GM18861 (cell line): ENCODE results near the gene RAP1GDS1.
"Not testable (repeated sequence)": the region's sequence is repeated elsewhere in the genome, so short reads cannot be mapped to it uniquely, and the experiment has no call there.

Source experiments
- ATAC-seq: cut with Tn5 transposase; IDR thresholded peaks from one replicate; pipeline ENCODE4 v1.9.1; 2021; ENCODE audit not compliant: unreplicated experiment

RAP1GDS1 gene

DNA sequence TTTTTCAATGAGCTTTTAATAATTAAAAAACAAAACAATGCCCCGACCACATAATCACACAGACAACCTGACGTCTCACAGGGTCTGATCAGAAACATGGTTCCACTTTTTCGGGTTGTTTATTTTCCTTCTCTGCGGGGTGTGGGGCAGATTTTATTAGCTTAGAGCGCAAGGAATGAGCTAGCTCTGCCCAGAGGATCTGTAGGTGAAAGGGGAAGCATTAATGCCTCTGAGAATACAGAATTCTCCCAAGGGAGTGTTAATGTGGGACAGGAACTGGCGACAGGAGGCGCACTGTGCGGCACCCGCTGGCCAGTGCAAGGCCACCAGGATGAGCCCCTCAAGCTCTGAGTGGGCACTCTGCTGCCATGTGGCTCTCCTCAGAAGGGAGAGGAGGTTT lies 215.7 kb downstream of the RAP1GDS1 start:
- ATAC-seq = no peak

DNA sequence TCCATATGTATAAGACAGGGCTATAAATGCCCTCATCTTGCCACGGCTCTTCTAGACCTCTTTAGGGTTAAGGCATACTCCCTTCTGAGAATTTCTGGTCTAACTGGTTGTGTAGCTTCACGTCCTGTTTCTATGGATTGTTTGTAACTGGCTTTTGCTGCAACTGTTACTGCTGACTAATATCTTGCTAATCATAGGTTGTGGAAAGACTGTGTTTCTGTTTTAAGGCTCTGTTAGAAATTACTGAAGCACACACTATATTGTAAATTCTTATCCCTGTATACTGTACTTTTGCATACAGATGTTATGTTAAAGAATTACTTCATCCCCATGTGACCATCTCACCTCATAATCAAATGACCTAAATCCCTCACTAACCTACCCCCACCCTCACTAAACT lies 218.4 kb downstream of the RAP1GDS1 start:
- ATAC-seq = not testable (repeated sequence)

DNA sequence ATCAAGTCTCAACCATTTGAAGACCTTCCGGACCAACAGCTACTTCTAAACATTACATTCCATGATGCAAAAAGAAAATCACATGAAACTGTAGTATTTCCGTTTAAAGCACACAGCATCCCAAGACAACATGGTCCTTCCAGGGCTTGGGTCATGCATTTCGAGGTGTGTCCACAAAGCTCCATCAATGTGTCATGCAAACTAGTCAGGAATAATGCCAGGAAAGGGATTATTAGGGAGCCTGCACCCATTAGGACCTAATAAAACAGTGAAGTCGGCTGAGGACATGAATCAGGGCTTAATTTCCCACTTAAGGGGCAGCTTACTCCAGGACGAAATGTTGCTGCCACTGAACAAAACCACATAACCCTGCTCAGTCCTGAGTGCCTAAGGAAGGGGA lies 219.4 kb downstream of the RAP1GDS1 start:
- ATAC-seq = no peak

DNA sequence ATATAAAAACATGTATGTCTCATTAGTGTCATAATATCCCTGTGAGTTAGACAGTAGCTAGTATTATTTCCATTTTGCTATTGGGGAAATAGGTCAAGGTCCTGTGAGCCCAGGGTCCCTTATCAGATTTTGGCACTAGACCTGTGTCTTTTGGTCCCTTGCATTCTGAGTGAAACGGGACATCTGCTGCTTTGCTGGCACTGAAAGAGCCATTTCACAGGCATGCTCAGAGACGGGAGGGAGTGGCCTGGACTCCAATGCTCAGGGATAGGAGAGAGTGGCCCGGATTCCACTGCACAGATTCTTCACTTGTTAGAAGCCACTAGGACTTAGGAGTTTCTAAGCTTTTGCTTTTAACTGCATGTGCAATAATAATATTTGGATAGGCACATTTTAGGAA lies 220.0 kb downstream of the RAP1GDS1 start:
- ATAC-seq = no peak

DNA sequence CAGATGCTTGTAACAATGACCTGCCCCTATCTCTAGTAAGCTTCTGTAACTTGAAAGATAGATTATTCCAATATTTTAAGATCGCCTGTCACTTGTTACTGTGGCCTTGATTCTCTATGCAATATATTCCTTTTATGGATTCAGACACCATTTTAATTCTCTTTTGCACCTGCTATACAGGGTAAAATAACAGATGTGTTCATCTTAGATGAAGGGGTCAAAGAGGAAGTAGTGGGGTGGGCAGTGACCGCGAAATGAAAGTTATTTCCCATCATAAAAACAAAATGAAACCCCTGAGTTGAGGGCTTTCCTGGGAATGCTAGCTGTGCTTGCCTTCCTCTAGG lies 221.3 kb downstream of the RAP1GDS1 start:
- ATAC-seq = no peak

DNA sequence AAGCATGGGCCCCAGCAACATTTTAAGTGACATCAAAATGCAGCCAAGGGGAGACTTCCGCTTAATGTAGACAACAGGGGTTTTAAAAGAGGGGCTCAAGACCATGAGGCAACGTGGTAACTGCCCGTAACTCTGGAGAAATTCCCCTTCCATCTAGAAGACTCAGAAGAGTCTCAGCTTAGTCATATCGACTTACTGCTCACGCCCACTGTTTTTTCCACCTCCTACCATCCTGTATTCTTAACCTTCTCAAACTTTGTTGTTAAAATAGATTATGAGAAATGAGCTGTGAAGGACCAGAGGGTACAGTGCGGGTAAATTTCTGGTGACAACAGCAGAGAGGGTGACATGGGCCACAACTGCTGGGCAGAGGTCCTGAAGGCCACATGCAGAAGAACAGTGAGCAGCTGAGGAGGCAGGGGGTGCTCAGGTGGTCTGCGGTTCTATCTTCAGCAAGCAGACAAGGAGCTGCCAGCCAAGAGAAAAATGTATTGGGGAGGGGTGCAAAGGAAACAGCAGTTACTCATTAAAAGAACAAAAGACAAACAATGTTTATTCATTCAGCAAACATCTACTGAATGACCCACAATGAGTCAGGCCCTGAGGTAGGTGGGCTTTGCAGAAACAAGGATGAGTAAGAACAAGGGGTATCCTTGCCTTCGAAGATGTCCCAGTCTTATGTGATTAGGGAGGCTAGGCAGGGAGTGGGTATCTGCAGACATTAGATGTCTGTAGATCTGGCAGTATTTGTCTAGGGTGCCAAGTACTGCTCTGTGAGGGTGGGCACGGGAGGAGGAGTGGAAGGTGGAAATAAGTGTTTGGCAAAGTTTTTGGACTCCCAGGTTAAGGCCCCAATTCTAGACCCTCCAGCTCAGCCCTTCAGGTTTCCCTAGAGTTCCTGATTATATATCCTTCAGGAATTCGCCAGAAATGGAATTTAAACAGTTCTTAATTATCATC lies 221.9 kb downstream of the RAP1GDS1 start:
- ATAC-seq = peak; percentile 94

DNA sequence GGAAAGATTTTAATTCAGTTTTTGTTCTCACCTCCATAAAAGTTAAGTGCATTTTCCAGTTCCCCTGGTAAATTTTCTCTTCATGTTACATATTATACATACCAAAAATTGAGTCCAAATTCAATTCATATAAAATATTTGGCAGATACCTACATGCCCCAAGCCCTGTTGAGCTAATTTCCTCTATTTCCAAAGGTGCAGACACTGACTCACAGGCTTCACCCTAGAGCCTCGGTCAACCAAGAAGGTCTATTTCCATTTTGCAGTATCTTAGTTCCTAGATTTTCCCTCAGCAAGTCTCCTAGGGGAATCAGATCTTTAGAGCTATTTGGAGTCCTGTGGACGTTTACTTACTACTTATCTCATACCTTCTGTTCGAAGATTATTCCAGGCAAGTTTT lies 222.8 kb downstream of the RAP1GDS1 start:
- no peak for ATAC-seq

DNA sequence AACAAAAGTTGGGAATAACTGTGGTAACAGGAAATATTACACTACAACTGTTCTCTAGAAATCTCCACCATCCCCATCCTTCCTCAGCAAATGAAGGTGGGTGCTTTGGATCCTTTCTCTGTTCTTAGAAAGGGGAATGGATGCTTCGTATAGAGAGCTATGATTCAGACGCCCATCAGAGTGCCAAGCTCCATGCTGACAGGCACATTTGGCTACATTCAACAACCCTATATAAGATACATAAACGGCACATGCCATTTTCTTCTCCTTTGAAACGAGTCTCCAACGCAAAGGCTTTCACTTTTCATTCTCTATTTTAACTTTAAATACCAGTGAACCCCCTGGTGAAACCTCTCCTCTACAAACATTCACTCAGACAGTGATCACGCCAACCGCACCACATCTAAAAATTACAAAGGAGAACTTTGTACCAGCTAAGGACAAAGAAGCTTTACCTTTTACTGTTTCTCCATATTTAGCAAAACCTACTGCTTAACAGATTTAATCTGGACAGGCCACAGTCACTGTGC lies 224.7 kb downstream of the RAP1GDS1 start:
- ATAC-seq = no peak

DNA sequence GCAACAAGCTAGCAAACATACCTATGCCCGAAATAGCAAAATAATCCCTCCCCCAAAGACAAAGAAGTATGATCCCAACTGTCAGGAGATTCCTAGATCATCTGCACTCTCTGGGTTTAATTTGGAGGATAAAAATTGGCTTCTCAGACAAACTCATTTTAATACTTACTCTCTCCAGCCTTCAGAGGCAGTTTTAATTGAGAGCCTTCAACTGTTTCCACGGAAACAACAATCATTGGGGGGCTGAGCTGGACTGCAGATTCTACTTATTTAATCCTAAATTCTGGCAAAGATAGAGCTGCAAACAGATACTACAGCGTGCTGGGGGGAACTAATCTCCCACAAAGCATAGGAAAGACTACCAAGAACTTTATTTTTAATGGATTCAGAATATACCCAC lies 229.1 kb downstream of the RAP1GDS1 start:
- no peak for ATAC-seq

DNA sequence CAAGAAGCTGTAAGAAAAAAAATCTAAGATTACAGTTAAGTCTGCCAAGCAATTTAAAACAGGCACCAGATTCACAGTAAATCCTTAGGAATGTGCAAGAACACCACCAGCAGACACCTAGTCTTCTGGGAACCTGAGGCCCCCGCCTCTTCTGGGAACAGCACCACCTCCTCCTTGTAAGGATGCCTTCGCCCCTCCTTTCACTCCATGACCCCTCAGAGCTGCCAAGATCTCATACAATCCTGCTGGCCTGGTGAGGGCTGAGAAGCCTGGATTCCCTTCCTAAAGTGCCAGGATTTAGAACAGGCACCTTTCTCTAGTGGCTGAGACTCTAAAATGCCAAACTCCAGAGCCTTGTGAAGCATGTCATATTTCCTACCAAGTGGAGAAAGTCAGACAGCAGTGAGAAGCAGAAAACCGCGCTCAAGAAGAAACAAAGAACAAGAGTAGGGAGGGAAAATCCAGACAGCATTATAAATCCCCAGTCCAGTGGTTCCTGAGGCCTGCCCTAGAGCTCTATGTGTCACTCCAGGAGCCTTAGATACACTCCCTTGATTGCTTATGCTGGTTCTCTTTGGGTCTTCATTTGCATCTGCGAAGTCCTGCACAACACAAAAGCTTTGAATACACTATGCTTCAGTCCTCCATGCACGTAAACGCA lies 230.8 kb downstream of the RAP1GDS1 start:
- no peak for ATAC-seq

DNA sequence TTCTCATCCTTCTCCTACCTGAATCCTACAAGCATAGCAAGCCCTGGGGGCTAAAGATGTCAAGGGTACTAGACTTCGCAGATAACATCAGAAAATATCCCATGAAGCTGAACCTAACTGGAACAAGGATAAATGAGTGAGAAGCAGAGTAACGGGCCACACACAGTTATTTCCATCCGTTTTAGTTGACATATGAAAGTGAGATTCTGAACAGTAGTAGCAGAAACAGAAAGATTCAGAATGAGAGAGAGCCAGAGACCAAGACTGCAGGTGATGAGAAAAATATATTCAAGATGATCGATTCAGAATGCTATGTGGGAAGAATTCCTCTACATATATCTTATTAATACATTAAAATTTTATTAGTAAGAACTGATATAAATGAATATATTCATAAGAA lies 232.1 kb downstream of the RAP1GDS1 start:
- no peak for ATAC-seq
